Endothelial cell of umbilical vein (primary cell): ENCODE data around the gene LIMA1. TPM values are rescaled to one million over a fixed set of nuclear protein-coding genes. Genes with fewer than 3 reads are reported as not detected.

Experiments
- BruUV-seq: library from RNA; stranded (reverse); fragments of 400-500 nt; replicated peaks from 2 replicates; lab custom pipeline; 2021; lab: Mats Ljungman, UMichigan
- CTCF ChIA-PET: fragments of 300-600, 350-600 bp; sonication (Branson Sonifier 250); formaldehyde crosslinking; loops from one replicate; lab custom pipeline; 2021; ENCODE audit warnings: antibody characterized with exemption, inconsistent platforms; lab: Charles Lee
- POLR2A ChIA-PET: fragments of 300-600, 350-600 bp; sonication (Branson Sonifier 250); formaldehyde crosslinking; loops from one replicate; lab custom pipeline; 2021; ENCODE audit warnings: antibody characterized with exemption, inconsistent platforms; lab: Charles Lee
- DNase-seq: peaks from one replicate; pipeline ENCODE4 v3.0.0-alpha.2; 2011; ENCODE audit warnings: low read depth, low spot score
- FAIRE-seq: peaks from 2 replicates; lab custom pipeline; 2011; peaks lifted over from hg19 to GRCh38; lab: Jason Lieb, UNC
- H2AFZ ChIP-seq: 2 replicates; pipeline ENCODE4 v1.6.0; 2012; ENCODE audit warnings: low read depth, low read length, control low read depth, inconsistent platforms
- H3K27ac ChIP-seq: 2 replicates; pipeline ENCODE4 v1.5.1; 2011; ENCODE audit warnings: low read depth, mild to moderate bottlenecking, control low read depth, low read length, moderate library complexity; ENCODE audit not compliant: insufficient read depth
- H3K27me3 ChIP-seq, 2 experiments: 2 replicates each; pipeline versions ENCODE4 v1.6.0 to v1.6.1; 2011; ENCODE audit warnings: low read length in 2 of 2, mixed read lengths in 1 of 2; ENCODE audit not compliant: control insufficient read depth in 2 of 2, insufficient read depth in 2 of 2
- H3K36me3 ChIP-seq, 2 experiments: 2 replicates in 1 of 2; 3 replicates in 1 of 2; pipeline ENCODE4 v1.5.1; 2011; ENCODE audit warnings: low read length in 2 of 2, mild to moderate bottlenecking in 1 of 2, moderate library complexity in 1 of 2; ENCODE audit not compliant: control insufficient read depth in 2 of 2, insufficient read depth in 2 of 2; ENCODE audit errors: extremely low read depth in 1 of 2
- H3K4me1 ChIP-seq: 3 replicates; pipeline ENCODE4 v1.5.1; 2011; ENCODE audit warnings: mild to moderate bottlenecking, low read length; ENCODE audit not compliant: control insufficient read depth, insufficient read depth; ENCODE audit errors: extremely low read depth
- H3K4me2 ChIP-seq: 2 replicates; pipeline ENCODE4 v1.6.1; 2011; ENCODE audit warnings: low read length, control low read depth, mixed read lengths; ENCODE audit not compliant: insufficient read depth
- H3K4me3 ChIP-seq, 3 experiments: fragments of 200-600 bp in 1 of 3; sonication (generic), shearing (Covaris generic) in 1 of 3; replicated peaks in 1 of 3; 2 replicates each; pipeline ENCODE4 v1.5.1; 2011 to 2016; ENCODE audit warnings: control low read depth in 3 of 3, low read length in 3 of 3, mild to moderate bottlenecking in 2 of 3, inconsistent platforms in 1 of 3, low read depth in 1 of 3, moderate library complexity in 1 of 3; ENCODE audit not compliant: insufficient read depth in 1 of 3
- H3K79me2 ChIP-seq: 2 replicates; pipeline ENCODE4 v1.6.0; 2012; ENCODE audit warnings: low read length, inconsistent platforms; ENCODE audit not compliant: control insufficient read depth, insufficient read depth
- H3K9ac ChIP-seq: replicated peaks from 2 replicates; pipeline ENCODE3; 2011; ENCODE audit warnings: low read length, control low read depth; ENCODE audit not compliant: insufficient read depth; ENCODE audit errors: extremely low read depth
- H3K9me1 ChIP-seq: replicated peaks from 3 replicates; pipeline ENCODE4 v1.6.0; 2011; ENCODE audit warnings: mild to moderate bottlenecking, low read length; ENCODE audit not compliant: control insufficient read depth, insufficient read depth; ENCODE audit errors: extremely low read depth
- H3K9me3 ChIP-seq: replicated peaks from 2 replicates; pipeline ENCODE4 v1.5.1; 2012; ENCODE audit warnings: low read length, inconsistent platforms; ENCODE audit not compliant: control insufficient read depth, insufficient read depth
- H4K20me1 ChIP-seq: replicated peaks from 2 replicates; pipeline ENCODE3; 2011; ENCODE audit warnings: mild to moderate bottlenecking, low read length; ENCODE audit not compliant: control insufficient read depth, insufficient read depth; ENCODE audit errors: extremely low read depth
- EZH2 ChIP-seq: IDR thresholded peaks from 2 replicates; pipeline ENCODE4 v1.6.1; 2012; ENCODE audit warnings: borderline replicate concordance, low read depth, mild to moderate bottlenecking, moderate library complexity, low read length, inconsistent platforms; ENCODE audit not compliant: severe bottlenecking
- FOS ChIP-seq: IDR thresholded peaks from 2 replicates; pipeline ENCODE4 v1.6.1; 2011; ENCODE audit warnings: mild to moderate bottlenecking, low read length, moderate library complexity, borderline replicate concordance; ENCODE audit not compliant: insufficient read depth
- GATA2 ChIP-seq: IDR thresholded peaks from 2 replicates; pipeline ENCODE4 v1.7.0; 2011; ENCODE audit warnings: low read depth, mild to moderate bottlenecking, moderate library complexity, mixed read lengths, low read length; ENCODE audit not compliant: insufficient read length, insufficient read depth
- JUN ChIP-seq: IDR thresholded peaks from 2 replicates; pipeline ENCODE4 v1.6.1; 2011; ENCODE audit warnings: borderline replicate concordance, low read depth; ENCODE audit not compliant: insufficient read length, insufficient read depth
- MYC ChIP-seq: IDR thresholded peaks from one replicate; pipeline ENCODE4 v1.6.1; 2011; ENCODE audit warnings: mild to moderate bottlenecking, low read depth, low read length
- POLR2A ChIP-seq: IDR thresholded peaks from 2 replicates; pipeline ENCODE4 v1.6.1; 2012; ENCODE audit warnings: low read depth, mild to moderate bottlenecking, control low read depth, low read length
- POLR2AphosphoS5 ChIP-seq: IDR thresholded peaks from 2 replicates; pipeline ENCODE4 v1.6.1; 2012; ENCODE audit warnings: low read depth, mild to moderate bottlenecking, control low read depth, low read length, moderate library complexity; ENCODE audit not compliant: insufficient read depth
- dilution Hi-C: fragments of 300-500 bp; cut with MboI; formaldehyde crosslinking; loops from one replicate; pipeline ENCODE4 v1.15.0; 2019; ENCODE audit warnings: low sequenced_read_pairs; ENCODE audit not compliant: extremely low pct_ligation_motif_present
- intact Hi-C: fragments of 100-400 bp; cut with micrococcal nuclease; formaldehyde crosslinking; loops from one replicate; pipeline ENCODE4 v1.10.0; 2022
- polyA plus RNA-seq, 4 experiments: library from polyadenylated mRNA; depleted of rRNA in 3 of 4; stranded (reverse) in 3 of 4; unstranded in 1 of 4; fragments of >200 nt; gene quantifications; 2 replicates each; pipeline versions ENCODE4 v1.2.1 to v1.2.3, GENCODE V29; 2011 to 2012; ENCODE audit warnings: missing spikeins in 1 of 4
- total RNA-seq: library from RNA; stranded (reverse); gene quantifications from 2 replicates; pipeline ENCODE4 v1.2.3, GENCODE V29; 2021
- TF ChIP-seq, protein P1 (sequence below): IDR thresholded peaks from 2 replicates; pipeline ENCODE4 v1.6.1; 2011; ENCODE audit not compliant: insufficient read depth, insufficient read length
- TF ChIP-seq, protein P2 (sequence below), 2 donors: IDR thresholded peaks; 1 replicate in 1 of 2; 2 replicates in 1 of 2; pipeline ENCODE4 v1.5.1; 2011; ENCODE audit warnings: low read length in 2 of 2, mild to moderate bottlenecking in 2 of 2, moderate library complexity in 2 of 2, control low read depth in 1 of 2, inconsistent platforms in 1 of 2, low read depth in 1 of 2; ENCODE audit not compliant: insufficient read depth in 1 of 2; ENCODE audit errors: extremely low read depth in 1 of 2

The LIMA1 gene
- total and polyA plus RNA-seq, 2 donors (not counting 3 experiments of a cell fraction or from before 2014, with no cell fraction given) = 35.0 to 87.3 TPM

DNA sequence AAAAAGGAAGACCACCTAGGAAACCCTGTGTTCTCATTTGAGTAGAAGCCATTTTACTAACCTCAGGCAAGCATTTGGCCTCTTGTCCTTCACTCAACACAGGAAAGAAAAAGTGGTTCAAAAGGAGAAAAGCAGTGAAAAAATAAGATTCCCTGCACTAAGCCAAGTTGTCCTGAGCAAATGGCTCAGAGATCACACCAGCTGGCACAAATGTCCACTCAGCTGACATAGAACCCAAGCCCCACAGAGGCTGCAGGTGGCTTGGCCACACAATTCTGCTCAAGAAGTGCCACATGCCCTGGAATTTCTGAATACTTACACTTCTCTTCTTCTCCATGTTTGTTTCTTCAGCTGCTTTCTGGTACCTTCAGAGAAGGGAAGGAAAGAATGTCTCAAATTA lies 52.0 kb downstream of the LIMA1 start:
- Histone ChIP-seq H3K4me1 (peaks cover 8% of the 10 kb centered on the region), H3K4me3 (no peak overlapping the region), H3K27me3 (no peaks in the 10 kb centered on the region), H4K20me1 (no peaks in the 10 kb centered on the region), H3K9me1 (no peaks in the 10 kb centered on the region), H3K9ac (no peak overlapping the region), H3K9me3 (no peaks in the 10 kb centered on the region), H3K79me2 (no peaks in the 10 kb centered on the region), H3K27ac (no peak overlapping the region), H3K36me3 (no peaks in the 10 kb centered on the region), H3K4me2 (no peak overlapping the region), H2AFZ (no peak overlapping the region)
- FAIRE-seq (peak; percentile 37), DNase-seq (no peak)
- dilution Hi-C loops (no loop called here), intact Hi-C loops (no loop called here)
- BruUV-seq = no TSS peak
- TF ChIP-seq, protein P1, sequence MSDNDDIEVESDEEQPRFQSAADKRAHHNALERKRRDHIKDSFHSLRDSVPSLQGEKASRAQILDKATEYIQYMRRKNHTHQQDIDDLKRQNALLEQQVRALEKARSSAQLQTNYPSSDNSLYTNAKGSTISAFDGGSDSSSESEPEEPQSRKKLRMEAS = no peak
- no peak for TF ChIP-seq GATA2
- TF ChIP-seq FOS = no peak
- TF ChIP-seq MYC = no peak
- TF ChIP-seq POLR2AphosphoS5 = no peak
- TF ChIP-seq EZH2 = no peak
- TF ChIP-seq POLR2A = no peak
- no peak for TF ChIP-seq JUN
- TF ChIP-seq, protein P2, sequence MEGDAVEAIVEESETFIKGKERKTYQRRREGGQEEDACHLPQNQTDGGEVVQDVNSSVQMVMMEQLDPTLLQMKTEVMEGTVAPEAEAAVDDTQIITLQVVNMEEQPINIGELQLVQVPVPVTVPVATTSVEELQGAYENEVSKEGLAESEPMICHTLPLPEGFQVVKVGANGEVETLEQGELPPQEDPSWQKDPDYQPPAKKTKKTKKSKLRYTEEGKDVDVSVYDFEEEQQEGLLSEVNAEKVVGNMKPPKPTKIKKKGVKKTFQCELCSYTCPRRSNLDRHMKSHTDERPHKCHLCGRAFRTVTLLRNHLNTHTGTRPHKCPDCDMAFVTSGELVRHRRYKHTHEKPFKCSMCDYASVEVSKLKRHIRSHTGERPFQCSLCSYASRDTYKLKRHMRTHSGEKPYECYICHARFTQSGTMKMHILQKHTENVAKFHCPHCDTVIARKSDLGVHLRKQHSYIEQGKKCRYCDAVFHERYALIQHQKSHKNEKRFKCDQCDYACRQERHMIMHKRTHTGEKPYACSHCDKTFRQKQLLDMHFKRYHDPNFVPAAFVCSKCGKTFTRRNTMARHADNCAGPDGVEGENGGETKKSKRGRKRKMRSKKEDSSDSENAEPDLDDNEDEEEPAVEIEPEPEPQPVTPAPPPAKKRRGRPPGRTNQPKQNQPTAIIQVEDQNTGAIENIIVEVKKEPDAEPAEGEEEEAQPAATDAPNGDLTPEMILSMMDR (IDR thresholded peaks at IDR 0.05; ENCODE audit: extremely low read depth in 1 of 2, insufficient read depth in 1 of 2, low read depth in 1 of 2, low read length in 2 of 2) = no peak
- CTCF ChIA-PET = interaction anchor here (1.0 to 5.7 kb wide), 4 partner anchors 10 to 83 kb away, joined by 3 to 21 read pairs (median 4); no protein-coding TSS in a partner anchor
- POLR2A ChIA-PET = no interaction called here
